ENCODE measurements around the gene MRPL18.
A peak's percentile ranks its signal among the peaks of the same experiment; 100 is the strongest.
"Not testable (repeated sequence)": the region's sequence is repeated elsewhere in the genome, so short reads cannot be mapped to it uniquely, and the experiment has no call there.

The MRPL18 gene

DNA sequence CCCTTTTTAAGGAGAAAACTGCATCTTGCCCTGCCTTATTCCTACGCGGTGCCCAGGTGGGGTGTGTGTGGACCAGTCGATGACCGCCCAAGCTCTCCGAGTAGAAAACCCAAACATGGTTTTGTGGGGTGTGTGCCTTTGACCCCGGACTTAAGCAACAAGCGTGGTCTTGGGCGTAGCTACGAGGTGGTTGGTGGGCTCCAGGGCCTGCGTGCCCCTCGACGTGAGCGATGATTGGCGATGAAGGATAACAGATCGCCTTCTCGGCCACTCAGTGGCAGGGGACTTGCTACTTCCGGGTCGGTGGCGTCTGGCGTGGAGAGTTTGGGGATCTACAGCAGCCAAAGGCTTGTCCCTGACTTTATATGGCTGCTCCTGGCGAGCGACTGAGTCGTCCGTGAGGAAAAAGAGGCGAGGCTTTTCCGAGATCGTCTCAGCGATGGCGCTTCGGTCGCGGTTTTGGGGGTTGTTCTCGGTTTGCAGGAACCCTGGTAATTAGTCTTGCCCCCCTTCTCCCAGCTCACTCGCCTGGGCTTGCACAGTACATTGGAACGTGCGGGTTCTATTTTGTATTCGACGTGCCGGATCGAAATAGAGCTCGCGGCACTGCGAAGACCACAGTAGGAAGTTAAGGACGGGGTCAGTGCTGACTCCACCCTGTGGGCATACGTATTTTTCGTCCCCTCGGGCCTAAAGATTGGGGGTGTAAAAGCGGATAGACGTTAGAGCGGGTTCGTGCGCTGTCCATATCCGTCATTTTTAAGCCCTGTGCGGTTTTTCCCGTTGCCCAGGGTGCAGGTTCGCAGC lies at the start of gene MRPL18:
Gene MRPL18, plus strand, starts transcription at position 319 of the 807 bp plus-strand sequence. Its CDS starts 121 bp downstream, at position 440.
- peak; percentile 92 for ATAC-seq

DNA sequence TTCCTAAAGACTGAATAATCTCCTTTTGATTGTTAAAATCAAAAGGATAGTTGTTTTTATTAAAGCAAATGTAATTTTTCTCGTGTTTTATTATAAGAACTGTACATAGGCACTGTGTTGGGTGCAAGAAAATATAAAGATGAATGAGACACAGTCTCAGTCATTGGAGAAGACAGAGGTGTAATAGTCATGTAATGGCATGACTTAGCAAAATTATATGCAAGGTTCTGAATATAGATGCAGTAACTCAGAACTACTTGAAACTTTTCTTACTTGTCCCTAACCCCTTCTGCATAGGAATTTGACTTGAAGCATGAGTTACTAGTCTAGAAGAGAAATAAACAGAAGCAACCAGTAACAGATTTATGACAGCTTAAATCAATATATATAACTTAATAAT lies 48.1 kb upstream of the MRPL18 start:
- no peak for DNase-seq
- no peak for ATAC-seq

More for the DNA sequence above, at the start of gene MRPL18:
- peak; percentile 89 for DNase-seq

DNA sequence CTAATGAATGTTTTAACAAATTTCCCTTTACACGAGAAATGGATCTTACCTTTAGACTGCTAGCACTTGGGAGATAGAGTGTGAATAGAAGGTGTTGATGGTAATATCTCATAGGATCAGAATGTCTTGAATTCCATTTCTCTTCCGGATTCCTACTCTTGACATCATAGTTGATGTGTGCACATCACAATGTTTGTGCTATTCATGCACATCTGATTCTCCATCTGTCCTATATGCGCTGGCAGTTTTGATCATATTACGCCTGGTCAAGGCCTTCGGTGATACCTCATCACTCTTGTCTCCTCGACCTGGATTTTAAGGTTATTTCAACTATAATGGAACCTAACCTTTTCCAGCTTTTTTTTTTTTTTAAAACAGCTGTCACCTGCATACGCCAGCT lies 45.2 kb upstream of the MRPL18 start:
- no peak for DNase-seq
- no peak for ATAC-seq

DNA sequence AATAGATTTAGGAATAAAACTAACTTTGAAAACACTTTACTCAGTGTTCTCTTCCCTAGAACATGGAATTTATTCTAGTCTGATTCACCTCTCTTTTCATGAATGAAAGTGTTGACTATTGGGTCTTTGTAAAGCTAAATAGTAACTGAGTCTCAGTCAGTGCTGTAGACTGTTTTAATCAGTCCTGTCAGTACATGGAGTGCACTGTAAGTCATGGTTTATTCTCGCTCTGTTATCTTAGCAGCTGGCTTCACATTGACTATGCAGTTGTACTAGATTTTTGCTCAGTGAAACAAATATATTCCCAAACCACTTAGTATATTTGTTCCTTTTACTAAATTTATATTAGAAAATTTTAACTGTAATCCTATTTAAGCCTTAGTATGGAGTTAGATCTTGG lies 43.5 kb upstream of the MRPL18 start:
- DNase-seq (no peak), ATAC-seq (no peak)

DNA sequence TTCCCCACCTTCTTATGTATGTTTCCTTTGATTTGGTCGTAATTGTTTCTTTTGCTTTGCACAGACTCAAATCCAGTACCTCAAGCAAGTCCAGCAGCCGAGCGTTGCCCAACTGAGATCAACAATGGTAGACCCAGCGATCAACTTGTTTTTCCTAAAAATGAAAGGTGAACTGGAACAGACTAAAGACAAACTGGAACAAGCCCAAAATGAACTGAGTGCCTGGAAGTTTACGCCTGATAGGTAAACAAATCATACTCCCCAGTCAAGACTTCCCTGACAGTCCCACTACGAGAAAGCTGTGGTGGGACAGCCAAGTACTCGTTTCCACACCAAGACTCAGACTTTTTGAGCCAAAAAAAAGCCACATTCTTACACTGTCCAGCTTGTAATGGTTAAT lies 42.1 kb upstream of the MRPL18 start:
- DNase-seq, ATAC-seq: not testable (repeated sequence)

DNA sequence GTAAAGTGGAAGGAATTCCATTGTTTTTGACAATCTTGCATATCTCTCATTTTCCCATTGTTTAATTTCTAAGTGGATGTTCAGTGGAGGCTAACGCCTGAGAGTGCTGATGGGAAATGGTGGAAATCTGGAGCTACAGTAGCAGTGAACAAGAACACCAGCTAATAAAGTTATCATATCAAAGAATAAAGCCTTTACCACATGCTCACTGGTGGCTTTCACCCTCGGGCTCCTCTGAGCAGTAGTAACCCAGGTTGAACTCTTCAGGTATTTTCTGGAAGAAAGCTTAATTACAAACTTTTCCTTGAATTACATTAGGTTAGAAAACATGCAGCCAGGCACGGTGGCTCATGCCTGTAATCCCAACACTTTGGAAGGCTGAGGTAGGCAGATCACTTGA lies 38.8 kb upstream of the MRPL18 start:
- ATAC-seq: no peak

DNA sequence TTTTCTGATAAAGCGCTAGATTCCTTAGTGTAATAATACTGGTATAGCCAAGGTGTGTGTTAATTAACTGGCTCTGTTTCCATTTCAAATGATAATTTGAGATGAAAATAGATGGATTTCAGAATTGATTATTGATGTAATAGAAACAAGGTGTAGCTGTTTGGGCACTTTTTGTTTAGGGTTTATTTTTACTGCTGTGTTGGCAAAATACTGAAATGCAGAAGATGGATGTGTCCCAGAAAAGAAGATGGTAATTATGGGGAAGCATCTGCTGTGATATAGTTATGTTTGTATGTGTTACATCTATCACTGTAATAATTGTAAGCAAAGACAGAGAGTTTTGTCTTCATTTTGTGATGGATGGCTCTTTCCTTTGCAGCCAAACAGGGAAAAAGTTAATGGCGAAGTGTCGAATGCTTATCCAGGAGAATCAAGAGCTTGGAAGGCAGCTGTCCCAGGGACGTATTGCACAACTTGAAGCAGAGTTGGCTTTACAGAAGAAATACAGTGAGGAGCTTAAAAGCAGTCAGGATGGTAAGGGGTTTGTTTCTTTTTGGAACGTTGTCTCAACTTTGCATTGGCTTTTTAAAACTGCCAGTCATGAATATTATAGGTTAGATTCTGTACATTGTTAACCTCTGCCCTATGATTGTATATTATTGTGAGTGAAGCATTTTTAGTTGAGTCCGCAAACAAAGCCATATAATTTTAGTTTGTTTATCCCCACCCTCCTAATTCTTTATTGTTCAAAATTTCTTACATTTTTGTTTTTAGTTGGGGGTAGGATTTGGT lies 37.0 kb upstream of the MRPL18 start:
- ATAC-seq: no peak
- DNase-seq: no peak

More for the DNA sequence above, 38.8 kb upstream of the MRPL18 start:
- no peak for DNase-seq

DNA sequence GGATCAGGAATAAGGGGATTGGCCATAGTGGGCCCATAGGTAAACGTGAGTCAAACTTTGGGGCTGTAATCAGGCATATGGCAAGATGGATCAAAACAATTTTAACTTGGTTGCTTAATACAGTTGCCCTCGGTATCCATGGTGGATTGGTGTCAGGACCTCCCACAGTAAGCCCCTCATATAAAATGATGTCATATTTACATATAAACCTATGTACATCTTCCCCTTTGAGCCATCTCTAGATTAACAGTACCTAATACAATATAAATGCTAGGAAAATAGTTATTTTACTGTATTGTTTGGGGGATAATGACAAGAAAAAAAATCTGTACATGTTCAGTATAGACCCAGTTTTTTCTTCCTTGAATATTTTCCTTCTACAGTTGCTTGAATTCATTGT lies 35.9 kb upstream of the MRPL18 start:
- no peak for ATAC-seq

DNA sequence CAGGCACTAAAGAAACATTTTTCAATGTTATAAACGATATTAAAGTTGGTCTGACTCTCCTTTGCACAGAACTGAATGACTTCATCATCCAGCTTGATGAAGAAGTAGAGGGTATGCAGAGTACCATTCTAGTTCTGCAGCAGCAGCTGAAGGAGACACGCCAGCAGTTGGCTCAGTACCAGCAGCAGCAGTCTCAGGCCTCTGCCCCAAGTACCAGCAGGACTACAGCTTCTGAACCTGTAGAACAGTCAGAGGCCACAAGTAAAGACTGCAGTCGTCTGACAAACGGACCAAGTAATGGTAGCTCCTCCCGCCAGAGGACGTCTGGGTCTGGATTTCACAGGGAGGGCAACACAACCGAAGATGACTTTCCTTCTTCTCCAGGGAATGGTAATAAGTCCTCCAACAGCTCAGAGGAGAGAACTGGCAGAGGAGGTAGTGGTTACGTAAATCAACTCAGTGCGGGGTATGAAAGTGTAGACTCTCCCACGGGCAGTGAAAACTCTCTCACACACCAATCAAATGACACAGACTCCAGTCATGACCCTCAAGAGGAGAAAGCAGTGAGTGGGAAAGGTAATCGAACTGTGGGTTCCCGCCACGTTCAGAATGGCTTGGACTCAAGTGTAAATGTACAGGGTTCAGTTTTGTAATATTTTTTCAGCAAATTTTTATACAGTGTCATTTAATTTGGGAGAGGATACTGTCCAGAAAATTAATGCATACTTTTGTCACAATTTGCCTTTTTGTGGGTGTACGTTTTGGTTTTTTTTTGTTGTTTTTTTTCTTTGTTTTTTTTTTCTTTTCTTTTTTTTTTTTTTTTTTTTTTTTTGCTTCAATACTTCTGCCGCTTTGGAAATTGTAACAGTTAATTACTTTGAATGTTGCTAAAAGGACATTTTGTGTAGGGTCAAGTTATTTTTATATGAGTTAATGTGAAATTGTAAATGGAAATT lies 35.0 kb upstream of the MRPL18 start:
- ATAC-seq (peak; percentile 20), DNase-seq (no peak)

More for the DNA sequence above, 35.9 kb upstream of the MRPL18 start:
- DNase-seq: no peak

DNA sequence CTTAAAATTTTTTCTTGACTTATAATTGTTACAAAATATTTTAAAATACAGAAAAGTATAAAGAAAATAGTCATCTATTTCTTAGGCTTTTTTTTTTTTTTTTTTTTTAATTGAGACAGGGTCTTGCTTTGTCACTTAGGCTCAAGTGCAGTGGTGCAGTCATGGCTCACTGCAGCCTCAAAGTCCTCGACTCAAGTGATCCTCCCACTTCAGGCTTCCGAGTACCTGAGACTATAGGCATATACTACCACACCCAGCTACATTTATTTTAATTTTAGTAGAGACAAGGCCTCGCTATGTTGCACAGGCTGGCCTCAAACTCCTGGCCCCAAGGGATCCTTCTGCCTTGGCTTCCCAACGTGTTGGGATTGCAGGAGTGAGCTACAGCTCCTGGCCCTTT lies 33.8 kb upstream of the MRPL18 start:
- DNase-seq: no peak
- ATAC-seq: no peak

DNA sequence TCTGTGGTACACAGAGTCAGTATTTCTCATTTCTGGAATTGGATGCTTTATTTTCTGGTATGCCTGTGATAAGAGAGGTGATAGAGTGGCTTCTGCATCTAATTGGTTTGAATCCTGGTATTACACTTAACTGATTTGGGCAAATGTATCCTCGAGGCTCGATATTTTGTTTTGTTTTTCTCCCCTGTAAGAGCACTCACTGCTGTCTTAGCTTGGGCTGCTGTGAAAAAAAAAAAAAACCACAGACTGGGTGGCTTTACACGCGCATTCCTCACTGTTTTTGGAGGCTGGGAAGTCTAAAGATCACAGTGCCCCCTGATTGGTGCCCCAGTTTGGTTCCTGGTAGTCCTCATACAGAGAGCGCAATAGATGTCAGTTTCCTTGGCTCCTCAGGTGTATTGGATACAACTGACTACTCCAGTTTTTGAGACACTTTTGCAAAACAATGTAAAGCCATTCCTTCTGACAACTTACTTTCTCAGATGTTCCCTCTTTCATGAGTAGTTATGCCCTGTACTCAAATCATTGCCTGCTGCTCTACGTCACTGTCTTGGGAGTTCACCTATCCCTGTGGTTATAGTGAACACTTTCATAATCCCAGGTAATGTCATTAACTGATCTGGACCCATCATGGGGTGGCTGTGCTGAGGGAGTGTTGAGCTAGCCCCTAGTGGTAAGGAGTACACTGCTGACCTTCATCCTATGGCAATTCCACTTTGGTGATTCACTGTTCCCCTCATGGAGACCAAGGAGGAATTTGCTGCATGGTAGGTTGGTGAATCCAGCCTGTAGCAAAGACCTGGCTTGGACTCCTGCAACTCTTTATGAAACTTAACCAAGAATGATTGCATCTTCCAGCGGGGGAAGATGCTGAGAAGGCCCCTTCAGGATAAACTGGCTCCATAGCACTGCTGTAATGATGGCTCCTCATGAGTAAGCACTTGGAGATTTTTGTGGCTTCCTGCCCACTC lies 32.0 kb upstream of the MRPL18 start:
- no peak for ATAC-seq
- no peak for DNase-seq

DNA sequence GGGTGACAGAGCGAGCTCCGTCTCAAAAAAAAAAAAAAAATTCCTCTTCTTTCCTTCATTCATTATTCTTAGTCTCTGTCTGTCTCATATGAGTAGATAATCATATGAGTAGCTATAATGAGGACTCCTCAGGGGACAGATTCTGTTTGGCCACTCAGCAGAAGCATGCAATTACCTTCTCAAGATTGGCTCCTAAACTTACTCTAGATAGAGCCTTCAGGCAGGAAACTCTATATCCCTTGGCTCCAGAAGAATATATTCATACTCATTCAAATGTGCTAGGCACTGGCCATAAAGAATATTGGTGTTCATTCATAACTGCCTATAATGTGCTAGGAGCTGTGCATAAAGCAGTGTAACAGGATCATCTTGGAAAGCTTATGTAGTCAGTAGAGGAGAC lies 30.6 kb upstream of the MRPL18 start:
- no peak for ATAC-seq
- no peak for DNase-seq

DNA sequence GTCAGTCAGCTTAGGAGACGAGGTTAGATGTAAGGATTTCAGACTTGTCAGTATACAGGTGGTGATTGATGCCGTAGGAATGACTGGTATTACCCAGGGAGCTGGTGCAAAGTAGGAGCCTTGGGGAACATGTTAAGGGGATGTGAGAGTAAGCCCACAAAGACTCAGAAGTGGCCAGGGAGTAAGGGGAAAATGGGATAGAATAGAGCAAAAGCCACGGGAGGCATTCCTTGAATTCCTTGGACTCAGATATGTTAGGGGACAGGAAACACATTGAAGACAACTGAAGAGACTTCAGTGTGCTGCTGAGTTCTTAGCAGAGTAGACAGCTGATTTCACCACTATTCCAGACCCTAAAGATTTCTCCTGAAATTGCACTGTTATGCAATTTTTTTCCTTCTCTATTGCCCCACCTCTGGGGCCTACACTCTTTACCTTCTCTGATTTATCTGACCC lies 29.6 kb upstream of the MRPL18 start:
- ATAC-seq (no peak), DNase-seq (no peak)

DNA sequence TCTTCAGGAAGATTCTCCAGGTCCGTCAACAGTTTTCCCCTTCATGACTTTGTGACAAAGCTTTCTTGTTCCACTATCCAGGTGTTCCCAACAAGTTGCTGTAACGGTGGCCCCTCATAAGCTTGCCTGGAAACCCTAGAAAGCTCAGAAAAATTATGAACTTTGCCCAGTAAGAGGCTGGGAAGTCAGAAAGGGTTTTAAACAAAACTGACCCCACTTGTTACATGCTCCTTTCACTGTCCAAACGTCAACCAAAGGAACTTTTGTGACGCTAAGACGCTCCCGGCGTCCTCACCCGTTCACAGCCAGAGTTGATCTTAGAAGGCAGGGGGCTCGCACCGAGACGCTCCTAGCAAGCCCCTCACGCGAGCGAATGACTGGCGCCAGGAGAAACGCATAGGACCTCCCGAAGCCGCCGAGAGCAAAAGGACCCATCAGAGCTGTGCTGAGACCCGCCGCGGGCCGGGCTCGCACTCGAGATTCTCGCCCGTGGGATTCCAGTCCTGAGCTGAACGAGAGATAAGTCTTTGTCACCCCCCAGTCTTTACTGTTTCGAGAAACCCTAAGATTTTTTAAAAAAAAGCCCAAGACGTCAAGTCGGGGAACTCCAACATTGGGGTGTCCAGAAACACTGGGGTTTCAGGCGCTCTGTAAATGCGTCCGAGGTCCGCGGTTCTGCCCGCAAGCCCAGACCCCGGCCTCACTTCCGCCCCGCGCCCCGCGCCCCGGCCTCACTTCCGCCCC lies 29.0 kb upstream of the MRPL18 start:
- peak; percentile 37 for DNase-seq
- peak; percentile 2 for ATAC-seq

DNA sequence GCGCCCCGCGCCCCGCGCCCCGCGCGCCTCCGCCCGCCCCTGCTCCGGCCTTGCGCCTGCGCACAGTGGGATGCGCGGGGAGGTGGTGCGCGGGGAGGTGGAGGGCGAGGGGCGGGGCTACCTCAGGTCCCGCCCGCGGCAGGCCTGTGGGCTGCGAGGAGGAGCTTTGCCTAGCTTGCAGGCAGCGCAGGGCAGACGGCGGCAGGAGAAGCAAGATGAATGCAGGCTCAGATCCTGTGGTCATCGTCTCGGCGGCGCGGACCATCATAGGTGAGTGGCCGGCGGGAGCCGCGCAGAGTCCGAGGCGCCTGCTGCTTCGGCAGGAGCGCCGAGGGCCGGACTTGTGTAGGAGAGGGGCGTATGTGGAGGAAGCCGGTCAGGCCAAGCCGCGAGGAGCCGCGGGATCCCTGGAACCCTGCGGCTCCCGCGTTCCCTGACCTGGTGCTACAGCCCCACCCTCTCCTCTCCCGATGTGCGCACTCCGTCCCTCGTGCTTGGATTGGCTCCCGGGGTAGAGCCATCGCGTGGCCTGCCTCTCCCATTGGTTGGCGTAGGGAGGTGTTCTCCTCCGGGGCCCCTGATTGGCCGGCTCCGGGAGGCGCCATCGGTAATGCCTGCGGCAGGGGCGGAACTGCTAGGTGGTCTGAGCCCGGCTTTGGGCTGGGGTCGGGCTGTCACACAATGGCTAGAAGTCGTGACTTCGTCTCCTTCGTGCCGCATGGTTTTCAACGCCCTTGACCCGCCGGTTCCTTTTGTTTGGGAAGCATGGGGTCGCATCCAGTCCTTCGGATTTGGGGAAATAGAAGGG lies 28.2 kb upstream of the MRPL18 start, which contains the start of gene ACAT2:
Gene ACAT2, plus strand, starts transcription at position 173 of the 808 bp plus-strand sequence. Its CDS starts 43 bp downstream, at position 216.
- peak; percentile 99 for ATAC-seq
- peak; percentile 92 for DNase-seq

DNA sequence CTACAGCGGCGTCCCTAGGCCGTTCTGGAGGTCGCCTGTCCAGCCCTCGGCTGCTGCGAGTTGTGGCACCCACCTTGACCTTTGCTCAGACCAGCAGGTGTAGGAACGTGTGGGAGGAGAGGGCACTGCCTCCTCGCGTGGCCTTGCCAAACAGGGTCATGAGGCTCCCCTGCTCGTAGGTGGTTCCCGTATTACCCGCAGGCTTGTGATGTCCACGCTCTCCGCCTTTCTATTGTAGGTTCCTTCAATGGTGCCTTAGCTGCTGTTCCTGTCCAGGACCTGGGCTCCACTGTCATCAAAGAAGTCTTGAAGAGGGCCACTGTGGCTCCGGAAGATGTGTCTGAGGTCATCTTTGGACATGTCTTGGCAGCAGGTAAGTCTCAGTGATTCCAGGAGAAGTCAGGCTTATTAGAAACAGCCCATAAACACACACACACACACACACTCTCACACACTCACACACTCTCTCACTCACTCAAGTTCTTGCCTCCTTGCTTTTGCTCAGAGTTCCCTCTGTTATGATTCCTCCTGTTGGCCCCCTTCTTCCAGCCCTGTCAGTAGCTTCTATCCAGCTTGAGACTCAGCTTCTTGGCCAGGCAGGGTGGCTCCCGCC lies 27.5 kb upstream of the MRPL18 start:
- ATAC-seq: no peak
- peak; percentile 31 for DNase-seq

DNA sequence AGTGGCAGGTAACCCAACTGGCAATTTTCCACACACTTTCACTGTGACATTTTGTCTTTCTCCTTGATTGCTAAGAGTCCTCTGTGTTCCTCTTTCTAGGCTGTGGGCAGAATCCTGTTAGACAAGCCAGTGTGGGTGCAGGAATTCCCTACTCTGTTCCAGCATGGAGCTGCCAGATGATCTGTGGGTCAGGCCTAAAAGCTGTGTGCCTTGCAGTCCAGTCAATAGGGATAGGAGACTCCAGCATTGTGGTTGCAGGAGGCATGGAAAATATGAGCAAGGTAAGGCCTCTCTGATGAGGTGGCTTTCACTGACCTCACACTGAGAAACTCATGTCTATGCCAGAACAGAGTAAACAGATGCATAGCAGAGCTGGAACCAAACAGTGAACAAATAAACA lies 23.4 kb upstream of the MRPL18 start:
- ATAC-seq: no peak
- no peak for DNase-seq

DNA sequence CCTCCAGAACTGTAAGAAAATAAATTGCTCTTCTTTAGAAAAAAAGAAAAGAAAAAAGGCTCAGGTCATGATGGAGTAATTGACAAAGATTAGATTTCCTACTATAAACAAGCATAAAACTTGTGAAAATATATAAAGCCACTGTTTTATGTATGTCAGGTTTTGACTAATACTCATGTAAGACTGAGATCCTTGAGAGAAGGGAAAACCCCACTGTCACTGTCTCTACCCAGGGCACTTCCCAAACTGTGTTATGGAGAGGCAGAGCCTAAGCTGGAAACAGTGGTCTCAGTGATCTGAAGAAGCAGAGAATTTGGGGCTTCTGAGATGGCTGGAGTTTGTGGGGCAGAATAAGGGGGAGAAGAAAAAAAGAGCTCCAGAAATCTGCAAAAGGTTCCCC lies 20.8 kb upstream of the MRPL18 start:
- DNase-seq: no peak
- ATAC-seq: no peak

DNA sequence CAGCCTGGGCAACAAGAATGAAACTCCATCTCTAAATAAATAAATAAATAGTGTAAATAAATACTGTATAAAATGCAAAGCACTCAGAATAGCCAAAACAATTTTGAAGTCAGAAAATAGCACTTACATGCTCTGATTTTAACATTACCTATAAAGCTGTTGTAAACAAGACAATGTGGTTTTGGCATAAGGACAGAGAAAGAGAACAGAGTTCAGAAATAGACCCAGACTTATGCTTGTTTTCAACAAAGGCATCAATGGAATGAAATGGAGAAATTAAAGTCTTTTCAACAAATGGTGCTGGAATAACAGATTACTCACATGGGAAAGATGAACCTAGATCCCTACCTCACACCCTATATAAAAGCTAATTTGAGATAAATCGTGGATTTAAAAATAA lies 18.1 kb upstream of the MRPL18 start:
- DNase-seq (no peak), ATAC-seq (no peak)
